ENCODE data around the gene TBC1D22A.

TBC1D22A gene

GRCh38 chr22:46986788-46987187, 224.3 kb downstream of the TBC1D22A start:
- H3K4me1 Mint-ChIP-seq, result no peaks in the 10 kb centered on the region
- no peak overlapping the region for H3K27ac Mint-ChIP-seq
- no peaks in the 10 kb centered on the region for H3K9me3 Mint-ChIP-seq
- H3K4me3 Mint-ChIP-seq, result no peak overlapping the region
- peaks cover 9% of the 10 kb centered on the region for H3K36me3 Mint-ChIP-seq (ENCODE audit: low read depth)
- no peak for TF ChIP-seq CTCF (IDR thresholded peaks at IDR 0.05; ENCODE audit: unreplicated experiment in 3 of 3)
- no peaks in the 10 kb centered on the region for H3K27me3 Mint-ChIP-seq (ENCODE audit: low read depth)

- no peak overlapping the region for H3K4me3 Mint-ChIP-seq
- H3K4me1 Mint-ChIP-seq, result peaks cover 12% of the 10 kb centered on the region
- H3K9me3 Mint-ChIP-seq, result no peaks in the 10 kb centered on the region
- H3K36me3 Mint-ChIP-seq (ENCODE audit: low read depth), result peaks cover 4% of the 10 kb centered on the region
- TF ChIP-seq CTCF (IDR thresholded peaks at IDR 0.05; ENCODE audit: unreplicated experiment in 3 of 3), result no peak
- no peaks in the 10 kb centered on the region for H3K27me3 Mint-ChIP-seq (ENCODE audit: low read depth)
- no peak overlapping the region for H3K27ac Mint-ChIP-seq
Observed at GRCh38 chr22:46990937-46991550, 228.6 kb downstream of the TBC1D22A start.

- Mint-ChIP-seq H3K36me3 (ENCODE audit: low read depth) (peaks cover 4% of the 10 kb centered on the region), H3K4me1 (peaks cover 12% of the 10 kb centered on the region), H3K27me3 (ENCODE audit: low read depth) (no peaks in the 10 kb centered on the region), H3K27ac (no peak overlapping the region), H3K4me3 (no peak overlapping the region), H3K9me3 (no peaks in the 10 kb centered on the region)
- TF ChIP-seq CTCF (IDR thresholded peaks at IDR 0.05; ENCODE audit: unreplicated experiment in 3 of 3), result no peak
Observed at GRCh38 chr22:46991666-46992065, 229.2 kb downstream of the TBC1D22A start.

GRCh38 chr22:46992121-46992731, 229.8 kb downstream of the TBC1D22A start:
- TF ChIP-seq CTCF (IDR thresholded peaks at IDR 0.05; ENCODE audit: unreplicated experiment in 3 of 3), result no peak
- Mint-ChIP-seq H3K9me3 (no peaks in the 10 kb centered on the region), H3K4me3 (no peak overlapping the region), H3K27ac (no peak overlapping the region), H3K27me3 (ENCODE audit: low read depth) (no peaks in the 10 kb centered on the region), H3K36me3 (ENCODE audit: low read depth) (peaks cover 4% of the 10 kb centered on the region), H3K4me1 (peaks cover 12% of the 10 kb centered on the region)

- H3K27me3 Mint-ChIP-seq (ENCODE audit: low read depth), result no peaks in the 10 kb centered on the region
- no peak for TF ChIP-seq CTCF (IDR thresholded peaks at IDR 0.05; ENCODE audit: unreplicated experiment in 3 of 3)
- H3K36me3 Mint-ChIP-seq (ENCODE audit: low read depth), result peaks cover 4% of the 10 kb centered on the region
- H3K4me3 Mint-ChIP-seq, result no peak overlapping the region
- peaks cover 12% of the 10 kb centered on the region for H3K4me1 Mint-ChIP-seq
- no peaks in the 10 kb centered on the region for H3K9me3 Mint-ChIP-seq
- no peak overlapping the region for H3K27ac Mint-ChIP-seq
Observed at GRCh38 chr22:46993633-46994032, 231.2 kb downstream of the TBC1D22A start.

- H3K9me3 Mint-ChIP-seq, result no peaks in the 10 kb centered on the region
- peaks cover 4% of the 10 kb centered on the region for H3K36me3 Mint-ChIP-seq (ENCODE audit: low read depth)
- no peak overlapping the region for H3K4me3 Mint-ChIP-seq
- H3K27me3 Mint-ChIP-seq (ENCODE audit: low read depth), result no peaks in the 10 kb centered on the region
- H3K27ac Mint-ChIP-seq, result peak overlapping the region in 1 of 3 experiments; percentile 31
- no peak for TF ChIP-seq CTCF (IDR thresholded peaks at IDR 0.05; ENCODE audit: unreplicated experiment in 3 of 3)
- peaks cover 12% of the 10 kb centered on the region for H3K4me1 Mint-ChIP-seq
Observed at GRCh38 chr22:46994265-46994664, 231.8 kb downstream of the TBC1D22A start.
